GM12873 (cell line): ENCODE measurements around the gene CDK5RAP1.

ENCODE experiments used
- TF ChIP-seq, protein P1 (sequence below): IDR thresholded peaks from 2 replicates; pipeline ENCODE4 v1.5.1; 2012; ENCODE audit warnings: low read depth, mild to moderate bottlenecking, moderate library complexity, low read length, control low read depth; ENCODE audit not compliant: insufficient read depth; ENCODE audit errors: missing control alignments

Gene CDK5RAP1

DNA sequence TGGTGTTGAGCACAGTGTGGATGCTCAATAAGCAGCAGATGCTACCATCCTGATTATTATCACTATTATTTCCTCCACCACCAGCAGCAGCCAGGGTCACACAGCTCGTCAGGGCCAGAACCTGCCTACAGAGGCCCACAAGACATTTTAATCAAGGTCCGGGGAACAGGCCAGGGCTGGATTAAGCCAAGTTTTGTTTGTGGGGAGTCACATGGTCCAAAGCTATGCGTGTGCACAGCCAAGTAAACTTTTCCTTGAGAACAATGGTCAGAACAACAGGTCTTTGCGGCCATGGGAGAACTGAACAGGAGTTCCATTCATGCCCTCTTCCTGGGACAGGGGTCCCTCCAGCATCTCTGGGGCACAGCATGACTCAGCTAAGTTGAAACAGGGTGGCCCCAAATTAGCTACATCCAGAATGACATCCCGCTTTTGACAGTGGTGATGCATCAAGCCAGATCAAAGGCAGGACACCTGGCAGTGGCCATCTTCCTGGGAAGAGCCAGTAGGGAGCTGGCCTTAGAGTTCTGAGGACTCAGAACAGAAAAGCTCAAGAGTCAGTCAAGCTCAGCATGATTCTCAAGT is 30.6 kb upstream of the CDK5RAP1 start:
- TF ChIP-seq, protein P1, sequence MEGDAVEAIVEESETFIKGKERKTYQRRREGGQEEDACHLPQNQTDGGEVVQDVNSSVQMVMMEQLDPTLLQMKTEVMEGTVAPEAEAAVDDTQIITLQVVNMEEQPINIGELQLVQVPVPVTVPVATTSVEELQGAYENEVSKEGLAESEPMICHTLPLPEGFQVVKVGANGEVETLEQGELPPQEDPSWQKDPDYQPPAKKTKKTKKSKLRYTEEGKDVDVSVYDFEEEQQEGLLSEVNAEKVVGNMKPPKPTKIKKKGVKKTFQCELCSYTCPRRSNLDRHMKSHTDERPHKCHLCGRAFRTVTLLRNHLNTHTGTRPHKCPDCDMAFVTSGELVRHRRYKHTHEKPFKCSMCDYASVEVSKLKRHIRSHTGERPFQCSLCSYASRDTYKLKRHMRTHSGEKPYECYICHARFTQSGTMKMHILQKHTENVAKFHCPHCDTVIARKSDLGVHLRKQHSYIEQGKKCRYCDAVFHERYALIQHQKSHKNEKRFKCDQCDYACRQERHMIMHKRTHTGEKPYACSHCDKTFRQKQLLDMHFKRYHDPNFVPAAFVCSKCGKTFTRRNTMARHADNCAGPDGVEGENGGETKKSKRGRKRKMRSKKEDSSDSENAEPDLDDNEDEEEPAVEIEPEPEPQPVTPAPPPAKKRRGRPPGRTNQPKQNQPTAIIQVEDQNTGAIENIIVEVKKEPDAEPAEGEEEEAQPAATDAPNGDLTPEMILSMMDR = no peak

DNA sequence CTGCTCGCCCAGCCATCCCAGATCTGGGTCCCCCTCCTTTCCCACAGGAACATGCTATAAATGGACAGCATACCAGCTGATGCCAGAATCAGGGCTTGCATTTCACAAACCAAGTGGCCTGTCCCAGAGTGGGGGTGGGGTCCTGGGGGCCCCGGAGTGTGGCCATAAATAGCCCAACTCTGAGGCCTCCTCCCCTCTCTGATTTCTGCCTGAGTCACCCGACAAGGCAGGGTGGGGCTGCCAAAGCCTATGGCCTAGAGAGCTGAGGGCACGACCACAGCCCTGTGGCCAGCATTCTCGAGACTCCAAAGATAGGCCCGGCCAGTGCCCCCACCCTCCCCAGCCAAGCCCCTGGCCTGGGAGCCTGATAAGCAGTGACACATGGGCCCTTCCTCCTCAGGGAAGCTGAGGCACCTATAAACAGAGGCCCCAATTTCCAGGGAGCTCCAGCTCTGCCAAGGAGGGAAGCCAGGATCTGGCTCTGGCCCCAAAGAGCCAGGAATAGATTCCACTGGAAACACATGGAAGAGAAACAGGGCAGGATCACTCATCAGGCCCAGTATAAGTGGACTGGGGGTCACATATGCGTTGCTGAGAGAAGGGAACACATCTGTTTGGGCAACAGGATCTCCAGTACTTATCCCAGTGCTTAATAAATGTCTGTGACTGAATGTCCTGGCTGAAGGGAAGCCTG is 22.0 kb upstream of the CDK5RAP1 start:
- TF ChIP-seq, protein P1 = no peak

DNA sequence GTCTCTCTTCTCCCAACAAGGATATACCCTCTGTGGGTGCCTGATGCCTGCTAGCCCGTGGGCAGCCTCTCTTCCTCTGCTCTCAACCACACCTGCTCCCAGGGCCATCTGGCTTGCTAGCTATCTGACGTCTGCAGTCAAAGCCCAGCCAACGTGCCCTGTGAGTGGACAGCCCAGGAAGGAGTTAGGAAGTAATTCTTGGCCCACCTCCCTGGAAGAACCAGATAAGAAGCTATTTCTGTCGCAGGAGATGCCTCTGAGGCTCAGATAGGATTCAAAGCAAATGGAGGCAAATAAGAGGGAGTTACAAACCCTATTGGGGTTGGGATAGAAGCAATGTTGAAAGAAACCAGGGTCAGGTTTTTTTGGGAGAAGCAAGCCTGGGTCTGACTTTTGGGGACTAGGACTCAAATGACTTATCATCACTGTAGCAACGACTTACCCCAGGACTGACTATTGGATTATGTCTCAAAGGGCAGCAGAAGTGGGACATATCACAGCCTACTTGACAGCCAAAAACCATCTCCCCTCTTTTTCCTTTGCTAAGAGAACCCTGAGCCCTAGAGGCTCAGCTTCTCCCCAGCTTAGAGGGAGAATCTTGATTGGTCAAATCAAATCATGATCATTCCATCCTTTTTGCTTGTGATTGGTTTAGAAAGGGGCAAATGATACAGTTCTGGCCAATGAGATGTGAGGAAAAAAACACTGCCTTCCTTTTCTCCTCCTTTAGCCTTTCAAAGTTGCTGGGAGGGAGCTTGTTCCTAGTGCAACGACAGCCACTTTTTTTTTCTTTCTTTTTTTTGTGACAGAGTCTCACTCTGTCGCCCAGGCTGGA is 18.0 kb upstream of the CDK5RAP1 start:
- TF ChIP-seq, protein P1 = no peak

DNA sequence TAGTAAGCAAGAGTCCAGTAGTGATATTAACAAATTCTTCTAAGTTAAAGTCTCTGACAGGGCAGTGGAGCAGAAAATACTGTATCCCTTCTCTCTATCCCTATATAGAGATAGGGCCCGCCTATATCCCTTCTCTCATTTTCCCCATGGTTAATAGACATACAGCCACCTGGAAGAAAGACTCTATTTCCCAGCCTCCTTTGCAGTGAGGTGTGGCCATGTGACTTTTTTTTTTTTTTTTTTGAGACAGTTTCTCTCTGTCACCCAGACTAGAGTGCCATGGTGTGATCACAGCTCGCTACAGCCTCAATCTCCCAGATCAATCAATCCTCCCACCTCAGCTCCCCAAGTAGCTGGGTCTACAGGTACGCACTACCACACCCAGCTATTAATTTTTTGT is 16.7 kb upstream of the CDK5RAP1 start:
- TF ChIP-seq, protein P1 = no peak

DNA sequence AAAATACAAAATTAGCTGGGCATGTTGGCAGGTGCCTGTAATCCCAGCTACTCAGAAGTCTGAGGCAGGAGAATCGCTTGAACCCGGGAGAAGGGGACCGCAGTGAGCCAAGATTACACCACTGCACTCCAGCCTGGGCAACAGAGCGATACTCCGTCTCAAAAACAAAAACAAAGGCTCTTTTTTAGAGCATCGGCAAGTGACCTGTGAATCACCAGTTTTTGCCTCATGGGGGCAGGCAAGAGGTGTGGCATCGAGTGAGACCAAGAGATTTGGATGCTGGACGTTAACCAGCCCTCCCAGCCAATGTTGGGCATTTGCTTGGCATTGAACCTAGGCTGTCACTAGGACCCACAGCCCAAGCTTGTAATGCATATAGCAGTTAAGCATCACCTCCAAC is 14.6 kb upstream of the CDK5RAP1 start:
- TF ChIP-seq, protein P1 = peak; percentile 52

DNA sequence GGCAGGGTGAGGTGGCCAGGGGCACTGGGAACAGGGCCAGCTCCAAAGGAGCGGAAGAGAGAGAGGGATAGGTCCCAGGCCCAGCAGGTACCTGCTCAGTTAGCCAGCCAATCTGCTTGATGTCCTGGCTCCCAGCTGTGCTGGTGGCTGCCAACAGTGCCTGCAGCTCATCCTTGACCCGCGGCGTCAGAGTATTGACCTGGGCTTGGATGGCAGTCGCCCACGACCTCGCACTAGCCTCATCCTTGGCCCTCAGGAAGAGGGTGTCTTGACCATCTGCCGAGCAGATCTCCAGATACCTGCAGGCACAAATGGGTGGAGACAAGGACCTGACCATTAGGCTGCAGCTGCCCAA is 11.1 kb upstream of the CDK5RAP1 start:
- TF ChIP-seq, protein P1 = no peak
